Measurements from ENCODE around the gene USP31. TPM values are rescaled to one million over a fixed set of nuclear protein-coding genes. Genes with fewer than 3 reads are reported as not detected.

Gene USP31
- total and polyA plus RNA-seq, 2 of the 13 experiments (the other 11 are each of a cell fraction or from before 2014, with no cell fraction given) = 22.5 to 23.3 TPM

DNA sequence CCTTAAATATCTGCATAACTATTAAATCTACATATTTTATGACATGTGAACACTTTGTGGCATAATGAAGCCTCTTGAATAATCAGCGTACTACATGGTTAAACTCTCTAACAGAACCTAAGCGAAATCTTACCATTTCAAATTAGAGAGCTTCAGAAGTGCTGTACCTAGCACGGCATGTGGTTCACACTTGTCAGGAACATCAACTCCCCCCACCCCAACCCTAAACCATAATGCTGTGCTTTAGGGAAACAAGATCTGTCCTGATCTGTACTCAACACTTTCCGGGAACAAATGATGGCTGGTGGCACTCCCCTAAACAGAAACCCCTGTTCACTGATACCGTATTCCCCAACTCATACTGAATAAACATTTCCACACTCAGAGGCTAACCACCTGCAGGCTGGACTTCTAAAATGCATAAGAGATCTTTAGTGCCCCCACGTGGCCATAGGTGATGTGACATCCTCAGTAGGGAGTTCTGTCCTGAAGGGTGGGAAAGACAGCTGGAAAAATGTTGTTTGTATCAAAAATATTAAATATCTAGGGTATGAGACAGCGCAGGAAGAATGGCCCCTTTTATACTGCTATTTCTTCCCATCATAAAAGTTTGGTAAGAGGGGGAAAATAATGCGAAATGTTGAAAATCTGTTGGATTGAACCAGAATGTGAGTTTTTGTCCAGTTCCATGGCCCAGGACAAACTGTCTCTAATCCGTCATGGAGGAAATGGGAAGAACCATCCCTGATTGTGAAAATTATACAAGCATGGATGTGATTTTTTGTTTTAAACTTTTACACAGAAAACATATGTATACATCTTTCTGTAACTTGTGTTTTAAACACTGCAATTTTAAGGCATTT, 88.6 kb downstream of the USP31 start (continued):
- TF ChIP-seq, protein P1, sequence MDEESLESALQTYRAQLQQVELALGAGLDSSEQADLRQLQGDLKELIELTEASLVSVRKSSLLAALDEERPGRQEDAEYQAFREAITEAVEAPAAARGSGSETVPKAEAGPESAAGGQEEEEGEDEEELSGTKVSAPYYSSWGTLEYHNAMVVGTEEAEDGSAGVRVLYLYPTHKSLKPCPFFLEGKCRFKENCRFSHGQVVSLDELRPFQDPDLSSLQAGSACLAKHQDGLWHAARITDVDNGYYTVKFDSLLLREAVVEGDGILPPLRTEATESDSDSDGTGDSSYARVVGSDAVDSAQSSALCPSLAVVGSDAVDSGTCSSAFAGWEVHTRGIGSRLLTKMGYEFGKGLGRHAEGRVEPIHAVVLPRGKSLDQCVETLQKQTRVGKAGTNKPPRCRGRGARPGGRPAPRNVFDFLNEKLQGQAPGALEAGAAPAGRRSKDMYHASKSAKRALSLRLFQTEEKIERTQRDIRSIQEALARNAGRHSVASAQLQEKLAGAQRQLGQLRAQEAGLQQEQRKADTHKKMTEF (CRISPR knock-in tag; IDR thresholded peaks at IDR 0.05) = peak; percentile 42; the same call in 1 of the 2 replicates
- TF ChIP-seq STAG1 (CRISPR knock-in tag; IDR thresholded peaks at IDR 0.05) (peak; percentile 82), ZMYM4 (CRISPR knock-in tag; IDR thresholded peaks at IDR 0.05) (0 out of 2 replicates have a peak, but pooled peaks have one; percentile 26), GTF2F1 (IDR thresholded peaks at IDR 0.05; ENCODE audit: low read length) (no peak), ZNF430 (CRISPR knock-in tag; IDR thresholded peaks at IDR 0.05) (0 out of 2 replicates have a peak, but pooled peaks have one; percentile 9), CBFB (CRISPR knock-in tag; IDR thresholded peaks at IDR 0.05) (no peak), SMYD3 (CRISPR knock-in tag; IDR thresholded peaks at IDR 0.05) (peak; percentile 29; the same call in 1 of the 2 replicates), PCBP2 (optimal IDR thresholded peaks at IDR 0.05; ENCODE audit: low read depth, low read length, poor library complexity, severe bottlenecking) (peak; percentile 25), ELF3 (CRISPR knock-in tag; IDR thresholded peaks at IDR 0.05) (peak; percentile 31; the same call in 1 of the 2 replicates), ARNT2 (CRISPR knock-in tag; IDR thresholded peaks at IDR 0.05; ENCODE audit: low read depth) (0 out of 2 replicates have a peak, but pooled peaks have one; percentile 51), RARA (CRISPR knock-in tag; IDR thresholded peaks at IDR 0.05) (0 out of 2 replicates have a peak, but pooled peaks have one; percentile 5), ZNF780A (CRISPR knock-in tag; IDR thresholded peaks at IDR 0.05) (0 out of 2 replicates have a peak, but pooled peaks have one; percentile 43), GATAD1 (CRISPR knock-in tag; IDR thresholded peaks at IDR 0.05) (0 out of 2 replicates have a peak, but pooled peaks have one; percentile 2), RBM22 (optimal IDR thresholded peaks at IDR 0.05; ENCODE audit: low read length) (peak; percentile 95), ZNF83 (CRISPR knock-in tag; IDR thresholded peaks at IDR 0.05; ENCODE audit: borderline replicate concordance) (no peak), FOXA3 (CRISPR knock-in tag; IDR thresholded peaks at IDR 0.05) (peak; percentile 23; the same call in 1 of the 2 replicates)
- TF ChIP-seq, protein P2, sequence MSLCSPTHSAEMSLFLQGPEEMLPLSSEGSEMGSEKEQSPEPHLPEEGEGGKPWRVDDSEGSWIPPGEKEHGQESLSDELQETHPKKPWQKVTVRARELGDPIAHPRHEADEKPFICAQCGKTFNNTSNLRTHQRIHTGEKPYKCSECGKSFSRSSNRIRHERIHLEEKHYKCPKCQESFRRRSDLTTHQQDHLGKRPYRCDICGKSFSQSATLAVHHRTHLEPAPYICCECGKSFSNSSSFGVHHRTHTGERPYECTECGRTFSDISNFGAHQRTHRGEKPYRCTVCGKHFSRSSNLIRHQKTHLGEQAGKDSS (CRISPR knock-in tag; IDR thresholded peaks at IDR 0.05; ENCODE audit: borderline replicate concordance, low read depth) = peak; percentile 58; the same call in 1 of the 2 replicates
- TF ChIP-seq, protein P3, sequence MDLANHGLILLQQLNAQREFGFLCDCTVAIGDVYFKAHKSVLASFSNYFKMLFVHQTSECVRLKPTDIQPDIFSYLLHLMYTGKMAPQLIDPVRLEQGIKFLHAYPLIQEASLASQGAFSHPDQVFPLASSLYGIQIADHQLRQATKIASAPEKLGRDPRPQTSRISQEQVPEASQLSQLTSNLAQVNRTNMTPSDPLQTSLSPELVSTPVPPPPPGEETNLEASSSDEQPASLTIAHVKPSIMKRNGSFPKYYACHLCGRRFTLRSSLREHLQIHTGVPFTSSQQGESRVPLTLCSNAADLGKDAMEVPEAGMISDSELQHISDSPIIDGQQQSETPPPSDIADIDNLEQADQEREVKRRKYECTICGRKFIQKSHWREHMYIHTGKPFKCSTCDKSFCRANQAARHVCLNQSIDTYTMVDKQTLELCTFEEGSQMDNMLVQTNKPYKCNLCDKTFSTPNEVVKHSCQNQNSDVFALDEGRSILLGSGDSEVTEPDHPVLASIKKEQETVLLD (CRISPR knock-in tag; IDR thresholded peaks at IDR 0.05; ENCODE audit: low read depth) = no peak
- TF ChIP-seq, protein P4, sequence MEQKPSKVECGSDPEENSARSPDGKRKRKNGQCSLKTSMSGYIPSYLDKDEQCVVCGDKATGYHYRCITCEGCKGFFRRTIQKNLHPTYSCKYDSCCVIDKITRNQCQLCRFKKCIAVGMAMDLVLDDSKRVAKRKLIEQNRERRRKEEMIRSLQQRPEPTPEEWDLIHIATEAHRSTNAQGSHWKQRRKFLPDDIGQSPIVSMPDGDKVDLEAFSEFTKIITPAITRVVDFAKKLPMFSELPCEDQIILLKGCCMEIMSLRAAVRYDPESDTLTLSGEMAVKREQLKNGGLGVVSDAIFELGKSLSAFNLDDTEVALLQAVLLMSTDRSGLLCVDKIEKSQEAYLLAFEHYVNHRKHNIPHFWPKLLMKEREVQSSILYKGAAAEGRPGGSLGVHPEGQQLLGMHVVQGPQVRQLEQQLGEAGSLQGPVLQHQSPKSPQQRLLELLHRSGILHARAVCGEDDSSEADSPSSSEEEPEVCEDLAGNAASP (CRISPR knock-in tag; IDR thresholded peaks at IDR 0.05; ENCODE audit: borderline replicate concordance) = 0 out of 2 replicates have a peak, but pooled peaks have one; percentile 40
- TF ChIP-seq, protein P5, sequence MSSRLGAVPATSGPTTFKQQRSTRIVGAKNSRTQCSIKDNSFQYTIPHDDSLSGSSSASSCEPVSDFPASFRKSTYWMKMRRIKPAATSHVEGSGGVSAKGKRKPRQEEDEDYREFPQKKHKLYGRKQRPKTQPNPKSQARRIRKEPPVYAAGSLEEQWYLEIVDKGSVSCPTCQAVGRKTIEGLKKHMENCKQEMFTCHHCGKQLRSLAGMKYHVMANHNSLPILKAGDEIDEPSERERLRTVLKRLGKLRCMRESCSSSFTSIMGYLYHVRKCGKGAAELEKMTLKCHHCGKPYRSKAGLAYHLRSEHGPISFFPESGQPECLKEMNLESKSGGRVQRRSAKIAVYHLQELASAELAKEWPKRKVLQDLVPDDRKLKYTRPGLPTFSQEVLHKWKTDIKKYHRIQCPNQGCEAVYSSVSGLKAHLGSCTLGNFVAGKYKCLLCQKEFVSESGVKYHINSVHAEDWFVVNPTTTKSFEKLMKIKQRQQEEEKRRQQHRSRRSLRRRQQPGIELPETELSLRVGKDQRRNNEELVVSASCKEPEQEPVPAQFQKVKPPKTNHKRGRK (CRISPR knock-in tag; IDR thresholded peaks at IDR 0.05) = no peak
- TF ChIP-seq, protein P6, sequence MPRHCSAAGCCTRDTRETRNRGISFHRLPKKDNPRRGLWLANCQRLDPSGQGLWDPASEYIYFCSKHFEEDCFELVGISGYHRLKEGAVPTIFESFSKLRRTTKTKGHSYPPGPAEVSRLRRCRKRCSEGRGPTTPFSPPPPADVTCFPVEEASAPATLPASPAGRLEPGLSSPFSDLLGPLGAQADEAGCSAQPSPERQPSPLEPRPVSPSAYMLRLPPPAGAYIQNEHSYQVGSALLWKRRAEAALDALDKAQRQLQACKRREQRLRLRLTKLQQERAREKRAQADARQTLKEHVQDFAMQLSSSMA (CRISPR knock-in tag; IDR thresholded peaks at IDR 0.05) = no peak; the same call in 1 of the 2 replicates

All from HepG2 (cell line).